ENCODE measurements around the gene CLTC. TPM values are rescaled to one million over a fixed set of nuclear protein-coding genes. Genes with fewer than 3 reads are reported as not detected.

CLTC gene
- total and polyA plus RNA-seq, 2 of the 13 experiments (the other 11 are each of a cell fraction or from before 2014, with no cell fraction given), result 134 to 283 TPM

- peak; percentile 82 for TF ChIP-seq RNF2 (conservative IDR thresholded peaks at IDR 0.05; ENCODE audit: low read depth)
- TF ChIP-seq ZNF510 (CRISPR knock-in tag; IDR thresholded peaks at IDR 0.05; ENCODE audit: low read depth), result no peak
- 0 out of 2 replicates have a peak, but pooled peaks have one; percentile 51 for TF ChIP-seq TIGD3 (CRISPR knock-in tag; IDR thresholded peaks at IDR 0.05; ENCODE audit: borderline replicate concordance)
- peak; percentile 92; the same call in 1 of the 2 replicates for TF ChIP-seq KDM5B (CRISPR knock-in tag; IDR thresholded peaks at IDR 0.05; ENCODE audit: borderline replicate concordance)
- peak; percentile 90 for TF ChIP-seq ZNF501 (CRISPR knock-in tag; IDR thresholded peaks at IDR 0.05)
- TF ChIP-seq AHDC1 (CRISPR knock-in tag; IDR thresholded peaks at IDR 0.05; ENCODE audit: borderline replicate concordance), result no peak
- TF ChIP-seq CEBPB (IDR thresholded peaks at IDR 0.05; ENCODE audit: borderline replicate concordance, low read depth, low read length), result peak; percentile 92
- TF ChIP-seq, protein P1, sequence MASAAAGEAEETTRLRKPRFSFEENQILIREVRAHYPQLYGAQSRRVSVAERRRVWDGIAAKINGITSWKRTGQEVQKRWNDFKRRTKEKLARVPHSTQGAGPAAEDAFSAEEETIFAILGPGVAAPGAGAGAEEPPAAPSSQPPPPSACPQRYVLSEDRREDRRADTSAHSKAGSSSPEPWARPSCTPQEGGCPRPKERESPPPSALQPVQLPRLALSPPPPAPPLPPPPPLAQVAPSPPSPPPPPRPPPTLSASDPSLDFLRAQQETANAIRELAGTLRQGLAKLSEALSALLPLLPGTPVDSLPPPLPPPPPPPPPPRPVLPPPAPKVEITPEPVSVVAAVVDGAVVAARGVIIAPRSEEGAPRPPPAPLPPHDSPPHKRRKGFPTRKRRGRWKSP (CRISPR knock-in tag; IDR thresholded peaks at IDR 0.05), result peak; percentile 76; the same call in 1 of the 2 replicates
- peak; percentile 64 for TF ChIP-seq ZNF770 (CRISPR knock-in tag; IDR thresholded peaks at IDR 0.05)
- peak; percentile 85 for TF ChIP-seq ZNF781 (CRISPR knock-in tag; IDR thresholded peaks at IDR 0.05; ENCODE audit: borderline replicate concordance, not compliant biosample characterization)
- TF ChIP-seq NFYC (CRISPR knock-in tag; IDR thresholded peaks at IDR 0.05), result peak; percentile 44
- TF ChIP-seq SIX1 (CRISPR knock-in tag; IDR thresholded peaks at IDR 0.05; ENCODE audit: borderline replicate concordance), result peak; percentile 38
- peak; percentile 62 for TF ChIP-seq ZNF598 (CRISPR knock-in tag; IDR thresholded peaks at IDR 0.05; ENCODE audit: borderline replicate concordance)
- TF ChIP-seq ZNF354B (CRISPR knock-in tag; IDR thresholded peaks at IDR 0.05), result peak; percentile 47; the same call in 1 of the 2 replicates
- TF ChIP-seq, protein P2, sequence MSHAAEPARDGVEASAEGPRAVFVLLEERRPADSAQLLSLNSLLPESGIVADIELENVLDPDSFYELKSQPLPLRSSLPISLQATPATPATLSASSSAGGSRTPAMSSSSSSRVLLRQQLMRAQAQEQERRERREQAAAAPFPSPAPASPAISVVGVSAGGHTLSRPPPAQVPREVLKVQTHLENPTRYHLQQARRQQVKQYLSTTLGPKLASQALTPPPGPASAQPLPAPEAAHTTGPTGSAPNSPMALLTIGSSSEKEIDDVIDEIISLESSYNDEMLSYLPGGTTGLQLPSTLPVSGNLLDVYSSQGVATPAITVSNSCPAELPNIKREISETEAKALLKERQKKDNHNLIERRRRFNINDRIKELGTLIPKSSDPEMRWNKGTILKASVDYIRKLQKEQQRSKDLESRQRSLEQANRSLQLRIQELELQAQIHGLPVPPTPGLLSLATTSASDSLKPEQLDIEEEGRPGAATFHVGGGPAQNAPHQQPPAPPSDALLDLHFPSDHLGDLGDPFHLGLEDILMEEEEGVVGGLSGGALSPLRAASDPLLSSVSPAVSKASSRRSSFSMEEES (CRISPR knock-in tag; IDR thresholded peaks at IDR 0.05), result peak; percentile 91
- peak; percentile 78 for TF ChIP-seq ELF4 (CRISPR knock-in tag; IDR thresholded peaks at IDR 0.05; ENCODE audit: borderline replicate concordance)
Measured at GRCh38 chr17:59707149-59707970, 87.7 kb downstream of the CLTC start, which contains the start of the genes PTRH2 and VMP1 (continued).
